Measurements from ENCODE around the gene C5. TPM values are rescaled to one million over a fixed set of nuclear protein-coding genes. Genes with fewer than 3 reads are reported as not detected.

The C5 gene
- total RNA-seq, 1 donor from 2014 or later, result 1.0 TPM

DNA sequence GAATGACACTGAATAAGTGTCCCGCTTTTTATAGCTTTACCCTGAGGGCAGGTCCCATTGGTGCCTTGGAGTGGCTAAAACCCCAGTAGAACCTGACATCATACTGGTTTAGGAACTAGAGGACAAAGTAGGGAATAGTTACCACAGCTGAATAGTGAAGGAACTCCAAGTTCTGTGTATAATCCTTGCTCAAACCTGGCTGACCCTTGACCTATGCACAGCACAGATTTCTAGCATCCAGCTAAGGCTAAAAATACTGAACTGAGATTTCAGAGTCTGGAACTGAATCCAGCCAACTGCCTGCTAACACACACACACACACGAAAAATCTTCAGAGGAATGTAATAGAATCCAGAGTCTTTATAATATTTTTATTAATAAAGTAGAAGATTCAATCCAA is 50.8 kb downstream of the C5 start:
- Mint-ChIP-seq H3K27me3 (ENCODE audit: unreplicated experiment) (no peaks in the 10 kb centered on the region), H3K36me3 (ENCODE audit: unreplicated experiment) (no peaks in the 10 kb centered on the region), H3K4me3 (ENCODE audit: unreplicated experiment) (no peak overlapping the region), H3K4me1 (ENCODE audit: low read depth, unreplicated experiment) (no peaks in the 10 kb centered on the region), H3K9me3 (ENCODE audit: unreplicated experiment) (peaks cover 2% of the 10 kb centered on the region), H3K27ac (ENCODE audit: unreplicated experiment) (no peak overlapping the region)
- no peak for DNase-seq
- TF ChIP-seq, protein P1, sequence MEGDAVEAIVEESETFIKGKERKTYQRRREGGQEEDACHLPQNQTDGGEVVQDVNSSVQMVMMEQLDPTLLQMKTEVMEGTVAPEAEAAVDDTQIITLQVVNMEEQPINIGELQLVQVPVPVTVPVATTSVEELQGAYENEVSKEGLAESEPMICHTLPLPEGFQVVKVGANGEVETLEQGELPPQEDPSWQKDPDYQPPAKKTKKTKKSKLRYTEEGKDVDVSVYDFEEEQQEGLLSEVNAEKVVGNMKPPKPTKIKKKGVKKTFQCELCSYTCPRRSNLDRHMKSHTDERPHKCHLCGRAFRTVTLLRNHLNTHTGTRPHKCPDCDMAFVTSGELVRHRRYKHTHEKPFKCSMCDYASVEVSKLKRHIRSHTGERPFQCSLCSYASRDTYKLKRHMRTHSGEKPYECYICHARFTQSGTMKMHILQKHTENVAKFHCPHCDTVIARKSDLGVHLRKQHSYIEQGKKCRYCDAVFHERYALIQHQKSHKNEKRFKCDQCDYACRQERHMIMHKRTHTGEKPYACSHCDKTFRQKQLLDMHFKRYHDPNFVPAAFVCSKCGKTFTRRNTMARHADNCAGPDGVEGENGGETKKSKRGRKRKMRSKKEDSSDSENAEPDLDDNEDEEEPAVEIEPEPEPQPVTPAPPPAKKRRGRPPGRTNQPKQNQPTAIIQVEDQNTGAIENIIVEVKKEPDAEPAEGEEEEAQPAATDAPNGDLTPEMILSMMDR (IDR thresholded peaks at IDR 0.05; ENCODE audit: partially characterized antibody, unreplicated experiment), result no peak

DNA sequence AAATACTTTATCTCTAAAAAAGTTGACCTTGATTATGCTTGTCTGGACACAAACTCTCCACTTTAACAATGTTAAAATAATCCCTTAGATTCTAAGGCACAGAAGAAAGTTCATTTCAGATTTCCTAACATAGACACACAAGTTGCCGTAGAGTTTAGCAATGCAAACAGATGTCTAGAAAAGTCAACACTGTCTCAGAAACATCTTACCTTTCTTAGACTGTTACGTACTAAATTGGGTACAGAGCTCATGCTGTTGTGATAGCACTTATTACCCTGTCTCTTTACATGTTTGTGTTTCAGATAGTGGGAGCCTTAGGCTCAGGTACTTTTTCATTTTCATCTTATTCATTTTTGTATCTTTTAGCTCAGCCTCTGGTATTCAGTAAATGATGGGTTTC is 52.0 kb downstream of the C5 start:
- no peaks in the 10 kb centered on the region for H3K4me1 Mint-ChIP-seq (ENCODE audit: low read depth, unreplicated experiment)
- TF ChIP-seq, protein P1 (IDR thresholded peaks at IDR 0.05; ENCODE audit: partially characterized antibody, unreplicated experiment), result no peak
- no peaks in the 10 kb centered on the region for H3K36me3 Mint-ChIP-seq (ENCODE audit: unreplicated experiment)
- DNase-seq, result no peak
- peaks cover 2% of the 10 kb centered on the region for H3K9me3 Mint-ChIP-seq (ENCODE audit: unreplicated experiment)
- no peaks in the 10 kb centered on the region for H3K27me3 Mint-ChIP-seq (ENCODE audit: unreplicated experiment)
- H3K27ac Mint-ChIP-seq (ENCODE audit: unreplicated experiment), result no peak overlapping the region
- no peak overlapping the region for H3K4me3 Mint-ChIP-seq (ENCODE audit: unreplicated experiment)

DNA sequence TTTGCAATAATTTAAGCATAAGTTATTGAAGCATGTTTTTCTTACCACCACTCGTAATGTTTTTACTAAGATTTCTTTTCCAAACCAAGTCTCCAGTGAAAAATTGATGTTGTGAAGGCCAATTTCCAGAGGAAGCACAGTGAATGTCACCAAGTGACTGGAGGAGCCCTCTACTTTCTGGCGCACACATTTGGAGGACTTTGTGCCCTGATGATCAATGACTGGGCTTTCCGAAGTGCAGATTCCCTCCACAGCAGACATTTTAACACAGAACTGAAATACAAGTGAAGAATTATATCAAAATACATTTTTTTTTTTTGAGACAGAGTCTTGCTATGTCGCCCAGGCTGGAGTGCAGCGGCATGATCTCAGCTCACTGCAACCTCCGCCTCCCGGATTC is 52.6 kb downstream of the C5 start:
- DNase-seq, result no peak
- Mint-ChIP-seq H3K27ac (ENCODE audit: unreplicated experiment) (no peak overlapping the region), H3K4me1 (ENCODE audit: low read depth, unreplicated experiment) (no peaks in the 10 kb centered on the region), H3K36me3 (ENCODE audit: unreplicated experiment) (no peaks in the 10 kb centered on the region), H3K9me3 (ENCODE audit: unreplicated experiment) (peaks cover 2% of the 10 kb centered on the region), H3K27me3 (ENCODE audit: unreplicated experiment) (no peaks in the 10 kb centered on the region), H3K4me3 (ENCODE audit: unreplicated experiment) (no peak overlapping the region)
- TF ChIP-seq, protein P1 (IDR thresholded peaks at IDR 0.05; ENCODE audit: partially characterized antibody, unreplicated experiment), result no peak

DNA sequence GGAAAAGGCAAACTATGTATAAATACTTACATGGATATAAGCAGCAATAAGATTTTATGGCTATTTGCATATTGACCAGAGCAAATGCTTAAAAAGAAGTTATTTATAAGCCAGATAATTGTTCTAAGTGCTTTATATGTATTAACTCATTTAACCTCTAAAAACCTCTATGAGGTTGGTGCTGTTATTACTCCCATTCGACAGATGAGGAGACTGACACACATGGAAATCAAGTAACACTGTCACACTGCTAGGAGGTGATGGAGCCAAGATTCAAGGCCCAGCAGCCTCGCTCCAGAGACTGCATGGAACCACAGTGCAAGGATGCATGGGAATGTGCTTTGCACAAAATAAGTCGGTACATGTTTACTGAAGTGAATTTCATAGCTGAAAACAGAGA is 53.7 kb downstream of the C5 start:
- no peaks in the 10 kb centered on the region for H3K36me3 Mint-ChIP-seq (ENCODE audit: unreplicated experiment)

DNA sequence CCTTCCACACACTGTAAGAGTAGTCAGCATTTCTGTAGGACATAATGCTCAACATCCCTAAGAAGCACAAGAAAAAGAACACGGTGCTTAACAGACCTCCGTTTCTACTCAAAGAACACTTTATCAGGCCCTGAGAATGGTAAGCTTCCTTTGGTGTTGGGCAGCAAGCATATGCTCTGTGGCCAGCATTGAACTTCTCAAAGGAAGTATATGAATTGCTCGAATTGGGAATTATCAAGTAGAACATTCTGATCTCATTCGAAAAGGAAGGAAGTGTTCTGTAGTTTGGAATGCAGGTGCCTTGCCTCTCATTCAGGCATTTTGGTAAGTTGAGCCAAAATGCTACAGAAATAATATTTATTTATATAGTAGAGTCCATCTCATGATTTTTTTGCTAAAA is 61.0 kb downstream of the C5 start:
- Mint-ChIP-seq H3K27me3 (ENCODE audit: unreplicated experiment) (no peaks in the 10 kb centered on the region), H3K9me3 (ENCODE audit: unreplicated experiment) (no peaks in the 10 kb centered on the region), H3K27ac (ENCODE audit: unreplicated experiment) (no peak overlapping the region), H3K4me1 (ENCODE audit: low read depth, unreplicated experiment) (no peaks in the 10 kb centered on the region), H3K36me3 (ENCODE audit: unreplicated experiment) (no peaks in the 10 kb centered on the region), H3K4me3 (ENCODE audit: unreplicated experiment) (no peak overlapping the region)
- no peak for DNase-seq
- TF ChIP-seq, protein P1 (IDR thresholded peaks at IDR 0.05; ENCODE audit: partially characterized antibody, unreplicated experiment), result no peak

More for the DNA sequence above, 53.7 kb downstream of the C5 start:
- H3K27ac Mint-ChIP-seq (ENCODE audit: unreplicated experiment), result no peak overlapping the region
- TF ChIP-seq, protein P1 (IDR thresholded peaks at IDR 0.05; ENCODE audit: partially characterized antibody, unreplicated experiment), result no peak
- H3K9me3 Mint-ChIP-seq (ENCODE audit: unreplicated experiment), result peaks cover 2% of the 10 kb centered on the region
- H3K4me3 Mint-ChIP-seq (ENCODE audit: unreplicated experiment), result no peak overlapping the region
- H3K4me1 Mint-ChIP-seq (ENCODE audit: low read depth, unreplicated experiment), result no peaks in the 10 kb centered on the region
- no peaks in the 10 kb centered on the region for H3K27me3 Mint-ChIP-seq (ENCODE audit: unreplicated experiment)
- DNase-seq, result no peak

Data from glutamatergic neuron (in vitro differentiated cells).